HG03039 (cell line): Measurements from ENCODE around the gene HLA-B.
A peak's percentile ranks its signal among the peaks of the same experiment; 100 is the strongest.
"Not testable (repeated sequence)": the region's sequence is repeated elsewhere in the genome, so short reads cannot be mapped to it uniquely, and the experiment has no call there.

ENCODE experiments used
- ATAC-seq: cut with Tn5 transposase; IDR thresholded peaks from one replicate; pipeline ENCODE4 v1.9.1; 2021; ENCODE audit warnings: mild to moderate bottlenecking, moderate library complexity; ENCODE audit not compliant: unreplicated experiment

HLA-B gene

GRCh38 chr6:31356946-31357466, at the start of gene HLA-B:
HLA-B (minus strand) TSS chr6:31357179; CDS start chr6:31357158, 21 bp downstream.
- ATAC-seq, result peak; percentile 76

- ATAC-seq, result no peak
Measured at GRCh38 chr6:31405996-31406395, 49.0 kb upstream of the HLA-B start.

- not testable (repeated sequence) for ATAC-seq
Measured at GRCh38 chr6:31404061-31404364, 47.0 kb upstream of the HLA-B start.

GRCh38 chr6:31403283-31404060, 46.5 kb upstream of the HLA-B start, which contains the start of gene MICA:
MICA (plus strand) TSS chr6:31403595; CDS start chr6:31403633, 38 bp downstream.
- peak; percentile 47 for ATAC-seq

GRCh38 chr6:31402324-31403282, 45.6 kb upstream of the HLA-B start:
- ATAC-seq, result peak; percentile 8

- no peak for ATAC-seq
Measured at GRCh38 chr6:31401403-31401802, 44.4 kb upstream of the HLA-B start.

GRCh38 chr6:31400467-31401289, 43.7 kb upstream of the HLA-B start:
- no peak for ATAC-seq

- no peak for ATAC-seq
Measured at GRCh38 chr6:31399589-31400466, 42.8 kb upstream of the HLA-B start.

- ATAC-seq, result no peak
Measured at GRCh38 chr6:31397901-31398525, 41.0 kb upstream of the HLA-B start.

- ATAC-seq, result not testable (repeated sequence)
Measured at GRCh38 chr6:31397153-31397499, 40.1 kb upstream of the HLA-B start.

- ATAC-seq, result no peak
Measured at GRCh38 chr6:31396422-31397152, 39.6 kb upstream of the HLA-B start.

GRCh38 chr6:31395832-31396231, 38.9 kb upstream of the HLA-B start:
- no peak for ATAC-seq

- no peak for ATAC-seq
Measured at GRCh38 chr6:31394381-31394780, 37.4 kb upstream of the HLA-B start.

- ATAC-seq, result no peak
Measured at GRCh38 chr6:31393932-31394331, 37.0 kb upstream of the HLA-B start.

- ATAC-seq, result not testable (repeated sequence)
Measured at GRCh38 chr6:31389802-31390132, 32.8 kb upstream of the HLA-B start.

GRCh38 chr6:31388916-31389801, 32.2 kb upstream of the HLA-B start:
- not testable (repeated sequence) for ATAC-seq

GRCh38 chr6:31386977-31387376, 30.0 kb upstream of the HLA-B start:
- no peak for ATAC-seq

- no peak for ATAC-seq
Measured at GRCh38 chr6:31386099-31386498, 29.1 kb upstream of the HLA-B start.
